VCaP (cell line): ENCODE results near the gene ANKRD30B.
"Not testable (repeated sequence)": the region's sequence is repeated elsewhere in the genome, so short reads cannot be mapped to it uniquely, and the experiment has no call there.

Experiments used
- H3K27ac ChIP-seq: fragments of 450-650 bp; 2 replicates; pipeline ENCODE4 v1.5.1; 2017
- TF ChIP-seq, protein P1 (sequence below): fragments of 450-650 bp; conservative IDR thresholded peaks from 2 replicates; pipeline ENCODE4 v1.5.1; 2017; ENCODE audit warnings: mild to moderate bottlenecking, moderate library complexity

The ANKRD30B gene

DNA sequence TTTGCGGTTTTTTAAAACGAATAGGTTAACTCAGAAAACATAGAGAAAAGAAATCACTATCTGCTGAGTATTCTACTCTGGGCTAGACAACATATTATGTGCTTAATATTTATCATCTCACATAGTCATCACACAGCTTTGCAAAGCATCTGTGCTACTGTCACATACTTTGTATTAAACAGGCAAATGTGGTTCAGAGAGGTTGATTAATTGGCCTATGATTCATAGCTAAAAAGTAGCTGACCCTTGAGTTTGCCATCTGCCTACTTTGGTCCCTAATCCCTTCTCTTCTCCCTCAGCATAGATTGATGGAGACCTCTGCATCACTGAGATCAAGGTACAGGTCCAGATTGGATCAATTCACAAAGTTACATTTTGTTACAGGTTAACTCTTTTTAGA is 21.4 kb downstream of the ANKRD30B start:
- no peak overlapping the region for H3K27ac ChIP-seq
- TF ChIP-seq, protein P1, sequence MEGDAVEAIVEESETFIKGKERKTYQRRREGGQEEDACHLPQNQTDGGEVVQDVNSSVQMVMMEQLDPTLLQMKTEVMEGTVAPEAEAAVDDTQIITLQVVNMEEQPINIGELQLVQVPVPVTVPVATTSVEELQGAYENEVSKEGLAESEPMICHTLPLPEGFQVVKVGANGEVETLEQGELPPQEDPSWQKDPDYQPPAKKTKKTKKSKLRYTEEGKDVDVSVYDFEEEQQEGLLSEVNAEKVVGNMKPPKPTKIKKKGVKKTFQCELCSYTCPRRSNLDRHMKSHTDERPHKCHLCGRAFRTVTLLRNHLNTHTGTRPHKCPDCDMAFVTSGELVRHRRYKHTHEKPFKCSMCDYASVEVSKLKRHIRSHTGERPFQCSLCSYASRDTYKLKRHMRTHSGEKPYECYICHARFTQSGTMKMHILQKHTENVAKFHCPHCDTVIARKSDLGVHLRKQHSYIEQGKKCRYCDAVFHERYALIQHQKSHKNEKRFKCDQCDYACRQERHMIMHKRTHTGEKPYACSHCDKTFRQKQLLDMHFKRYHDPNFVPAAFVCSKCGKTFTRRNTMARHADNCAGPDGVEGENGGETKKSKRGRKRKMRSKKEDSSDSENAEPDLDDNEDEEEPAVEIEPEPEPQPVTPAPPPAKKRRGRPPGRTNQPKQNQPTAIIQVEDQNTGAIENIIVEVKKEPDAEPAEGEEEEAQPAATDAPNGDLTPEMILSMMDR, result no peak

DNA sequence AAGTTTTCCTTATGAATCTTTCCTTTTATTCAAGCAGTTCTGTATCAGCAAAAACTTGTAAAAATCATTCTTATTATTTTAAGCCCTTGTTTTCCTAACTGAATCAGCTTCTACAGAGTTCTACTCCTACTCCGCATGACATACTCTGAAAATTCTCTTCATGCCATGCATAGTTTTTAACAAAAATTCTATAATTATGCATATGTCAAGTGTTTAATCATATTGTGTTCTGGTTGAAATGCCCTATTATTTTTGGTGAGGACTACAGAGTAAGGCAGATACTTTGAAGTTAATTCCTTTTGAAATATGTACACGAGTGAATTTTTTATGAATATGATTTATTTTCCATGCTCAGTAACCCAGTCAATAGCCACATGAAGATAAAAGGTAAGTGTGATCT is 28.8 kb downstream of the ANKRD30B start:
- no peak overlapping the region for H3K27ac ChIP-seq
- TF ChIP-seq, protein P1, result no peak

DNA sequence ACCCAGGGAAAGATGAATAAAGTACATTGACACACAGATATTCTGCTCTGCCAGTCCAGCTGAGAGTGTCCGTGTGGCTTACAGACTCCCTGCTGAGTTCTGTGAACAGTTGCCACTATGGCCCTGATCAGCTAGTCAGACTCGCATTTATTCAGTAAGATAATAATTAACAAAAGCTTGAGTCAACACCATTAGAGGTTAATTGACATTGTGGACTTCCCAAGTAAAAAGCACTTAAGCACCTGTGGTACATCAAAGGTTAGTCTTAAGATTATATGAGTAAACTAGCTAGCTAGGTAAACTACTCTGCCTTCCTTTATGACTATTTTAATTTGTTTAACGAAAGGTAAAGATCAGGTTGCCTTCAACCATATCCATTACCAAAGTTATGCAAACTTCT is 33.7 kb downstream of the ANKRD30B start:
- TF ChIP-seq, protein P1, result no peak
- H3K27ac ChIP-seq, result peak overlapping the region; percentile 47

DNA sequence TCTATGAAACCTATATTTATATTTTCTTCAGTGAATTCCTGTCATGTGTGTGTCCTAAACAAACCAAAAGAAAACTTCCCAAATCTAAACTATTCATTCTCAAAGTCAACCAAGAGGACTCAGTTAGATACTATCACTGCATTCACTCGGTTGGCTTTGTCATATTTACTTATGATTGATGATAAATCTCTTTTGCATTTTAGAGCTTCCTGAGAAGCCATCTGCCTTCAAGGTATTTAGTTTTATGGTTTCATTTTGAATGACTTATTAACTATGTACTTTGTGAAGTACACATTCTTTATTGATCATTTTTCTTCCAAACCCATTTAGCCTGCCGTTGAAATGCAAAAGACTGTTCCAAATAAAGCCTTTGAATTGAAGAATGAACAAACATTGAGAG is 36.2 kb downstream of the ANKRD30B start:
- peak overlapping the region; percentile 66 for H3K27ac ChIP-seq
- TF ChIP-seq, protein P1, result no peak

DNA sequence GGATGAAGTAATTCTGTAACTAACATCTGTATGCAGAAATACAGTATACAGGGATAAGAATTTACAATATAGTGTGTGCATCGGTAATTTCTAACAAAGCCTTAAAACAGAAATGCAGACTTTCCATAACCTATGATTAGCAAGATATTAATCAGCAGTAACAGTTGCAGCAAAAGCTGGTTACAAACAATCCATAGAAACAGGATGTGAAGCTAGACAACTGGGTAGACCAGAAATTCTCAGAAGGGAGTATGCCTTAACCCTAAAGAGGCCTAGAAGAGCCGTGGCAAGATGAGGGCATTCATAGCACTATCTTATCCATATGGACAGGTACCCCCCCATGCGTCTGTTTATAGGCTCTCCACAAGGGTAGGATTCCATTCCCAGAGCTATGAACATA is 48.9 kb downstream of the ANKRD30B start:
- H3K27ac ChIP-seq, result not testable (repeated sequence)

DNA sequence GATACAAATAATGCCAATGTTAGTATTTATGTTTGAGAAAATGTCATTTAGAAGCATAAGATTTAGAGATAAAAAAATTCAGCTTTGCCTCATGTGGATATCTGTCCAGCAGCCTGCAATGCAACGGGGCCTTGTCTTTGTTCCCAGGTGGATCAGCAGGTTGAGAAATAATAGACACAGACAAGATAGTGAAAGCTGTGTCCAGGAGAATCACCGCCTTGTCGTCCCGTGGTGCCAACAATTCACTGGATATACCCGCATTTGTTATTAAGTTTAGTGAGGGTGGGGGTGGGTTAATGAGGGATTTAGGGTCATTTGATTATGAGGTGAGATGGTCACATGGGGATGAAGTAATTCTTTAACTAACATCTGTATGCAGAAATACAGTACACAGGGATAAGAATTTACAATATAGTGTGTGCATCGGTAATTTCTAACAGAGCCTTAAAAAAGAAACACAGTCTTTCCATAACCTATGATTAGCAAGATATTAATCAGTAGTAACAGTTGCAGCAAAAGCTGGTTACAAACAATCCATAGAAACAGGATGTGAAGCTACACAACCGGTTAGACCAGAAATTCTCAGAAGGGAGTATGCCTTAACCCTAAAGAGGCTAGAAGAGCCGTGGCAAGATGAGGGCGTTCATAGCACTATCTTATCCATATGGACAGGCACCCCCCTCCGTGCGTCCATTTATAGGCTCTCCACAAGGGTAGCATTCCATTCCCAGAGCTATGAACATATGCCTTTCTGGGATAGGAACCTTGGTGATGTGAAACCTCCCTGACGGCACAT is 50.2 kb downstream of the ANKRD30B start:
- not testable (repeated sequence) for H3K27ac ChIP-seq

DNA sequence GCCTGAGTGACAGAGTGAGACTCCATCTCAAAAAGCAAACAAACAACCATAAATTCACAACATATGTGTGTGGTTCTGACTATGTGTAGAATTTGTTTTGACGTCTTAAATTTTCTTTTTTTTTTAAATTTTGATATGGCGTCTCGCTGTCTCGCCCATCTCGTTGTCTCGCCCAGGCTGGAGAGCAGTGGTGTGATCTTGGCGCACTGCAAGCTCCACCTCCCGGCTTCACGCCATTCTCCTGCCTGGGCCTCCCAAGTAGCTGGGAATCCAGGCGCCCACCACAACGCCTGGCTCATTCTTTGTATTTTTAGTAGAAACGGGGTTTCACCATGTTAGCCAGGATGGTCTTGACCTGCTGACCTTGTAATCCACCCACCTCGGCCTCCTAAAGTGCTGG is 63.1 kb downstream of the ANKRD30B start:
- not testable (repeated sequence) for H3K27ac ChIP-seq

DNA sequence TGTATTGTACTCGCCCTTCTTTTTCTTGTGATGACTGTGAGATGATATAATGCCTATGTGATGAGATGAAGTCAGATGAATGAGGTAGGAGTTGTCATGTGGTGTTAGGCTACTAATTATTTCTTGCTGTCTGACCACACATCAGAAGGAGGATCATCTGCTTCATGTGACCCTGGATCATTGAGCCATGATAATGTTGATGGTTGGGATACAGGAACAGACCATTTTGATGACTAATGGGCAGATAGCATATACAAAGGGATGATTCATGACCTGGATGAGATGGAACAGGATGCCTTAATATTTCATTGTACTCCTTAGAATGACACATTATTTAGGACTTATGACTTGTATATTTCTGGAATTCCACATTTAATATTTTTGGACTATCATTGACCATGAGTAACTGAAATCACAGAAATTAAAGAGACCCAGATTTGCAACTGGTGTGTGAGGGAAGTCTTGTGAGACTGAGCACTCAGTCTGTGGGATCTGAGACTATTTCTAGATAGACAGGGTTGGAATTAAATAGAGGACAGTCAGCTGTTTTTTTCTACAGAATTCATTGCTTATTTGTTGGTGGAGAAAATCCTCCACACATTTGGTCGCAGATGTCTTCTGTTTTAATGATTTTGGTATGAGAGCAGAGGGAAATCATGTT is 79.1 kb downstream of the ANKRD30B start:
- H3K27ac ChIP-seq, result not testable (repeated sequence)

DNA sequence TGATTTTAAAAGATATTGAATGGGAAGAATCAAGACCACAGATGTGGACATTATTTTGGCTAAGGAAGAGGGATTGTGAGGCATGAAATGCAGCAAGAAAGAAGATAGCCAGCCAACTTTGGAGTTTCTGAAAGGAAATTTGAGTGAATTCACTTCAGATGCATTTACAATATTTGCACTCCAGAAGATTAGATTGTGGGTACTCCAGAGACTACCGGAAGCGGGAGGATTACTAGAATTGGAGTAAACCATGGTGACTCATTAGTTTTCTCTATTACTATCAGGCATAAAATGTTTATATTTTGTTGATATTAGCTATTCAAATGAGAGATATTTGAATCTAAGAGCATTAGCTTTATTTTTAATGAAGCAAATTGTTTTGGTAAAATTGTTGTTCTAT is 93.6 kb downstream of the ANKRD30B start:
- H3K27ac ChIP-seq, result peak overlapping the region; percentile 78

DNA sequence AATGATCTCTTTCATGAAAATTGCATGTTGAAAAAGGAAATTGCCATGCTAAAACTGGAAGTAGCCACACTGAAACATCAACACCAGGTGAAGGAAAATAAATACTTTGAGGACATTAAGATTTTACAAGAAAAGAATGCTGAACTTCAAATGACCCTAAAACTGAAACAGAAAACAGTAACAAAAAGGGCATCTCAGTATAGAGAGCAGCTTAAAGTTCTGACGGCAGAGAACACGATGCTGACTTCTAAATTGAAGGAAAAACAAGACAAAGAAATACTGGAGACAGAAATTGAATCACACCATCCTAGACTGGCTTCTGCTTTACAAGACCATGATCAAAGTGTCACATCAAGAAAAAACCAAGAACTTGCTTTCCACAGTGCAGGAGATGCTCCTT is 103.6 kb downstream of the ANKRD30B start:
- H3K27ac ChIP-seq, result not testable (repeated sequence)

DNA sequence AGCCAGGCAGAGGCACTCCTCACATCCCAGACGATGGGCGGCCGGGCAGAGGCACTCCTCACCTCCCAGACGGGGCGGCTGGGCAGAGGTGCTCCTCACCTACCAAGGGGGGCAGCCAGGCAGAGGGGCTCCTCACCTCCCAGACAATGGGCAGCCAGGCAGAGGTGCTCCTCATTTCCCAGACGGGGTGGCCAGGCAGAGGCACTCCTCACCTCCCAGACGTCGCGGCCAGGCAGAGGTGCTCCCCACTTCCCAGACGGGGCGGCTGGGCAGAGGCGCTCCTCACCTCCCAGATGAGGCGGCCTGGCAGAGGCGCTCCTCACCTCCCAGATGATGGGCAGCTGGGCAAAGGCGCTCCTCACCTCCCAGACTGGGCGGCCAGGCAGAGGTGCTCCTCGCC is 107.7 kb downstream of the ANKRD30B start:
- not testable (repeated sequence) for H3K27ac ChIP-seq

DNA sequence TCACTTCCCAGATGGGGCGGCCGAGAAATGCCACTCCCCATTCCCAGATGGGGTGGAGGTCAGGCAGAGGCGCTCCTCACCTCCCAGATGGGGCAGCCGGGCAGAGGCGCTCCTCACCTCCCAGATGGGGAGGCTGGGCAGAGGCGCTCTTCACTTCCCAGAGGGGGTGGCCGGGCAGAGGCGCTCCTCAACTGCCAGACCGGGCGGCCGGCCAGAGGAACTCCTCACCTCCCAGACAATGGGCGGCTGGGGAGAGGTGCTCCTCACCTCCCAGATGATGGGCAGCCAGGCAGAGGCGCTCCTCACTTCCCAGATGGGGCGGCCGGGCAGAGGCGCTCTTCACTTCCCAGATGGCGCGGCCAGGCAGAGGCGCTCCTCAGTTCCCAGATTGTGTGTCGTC is 108.3 kb downstream of the ANKRD30B start:
- H3K27ac ChIP-seq, result not testable (repeated sequence)

DNA sequence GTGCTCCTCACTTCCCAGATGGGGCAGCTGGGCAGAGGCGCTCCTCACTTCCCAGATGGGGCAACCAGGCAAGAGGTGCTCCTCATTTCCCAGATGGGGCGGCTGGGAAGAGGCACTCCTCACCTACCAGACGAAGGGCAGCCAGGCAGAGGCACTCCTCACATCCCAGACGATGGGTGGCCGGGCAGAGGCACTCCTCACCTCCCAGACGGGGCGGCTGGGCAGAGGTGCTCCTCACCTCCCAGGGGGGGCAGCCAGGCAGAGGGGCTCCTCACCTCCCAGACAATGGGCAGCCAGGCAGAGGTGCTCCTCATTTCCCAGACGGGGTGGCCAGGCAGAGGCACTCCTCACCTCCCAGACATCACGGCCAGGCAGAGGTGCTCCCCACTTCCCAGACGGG is 110.5 kb downstream of the ANKRD30B start:
- H3K27ac ChIP-seq, result not testable (repeated sequence)

DNA sequence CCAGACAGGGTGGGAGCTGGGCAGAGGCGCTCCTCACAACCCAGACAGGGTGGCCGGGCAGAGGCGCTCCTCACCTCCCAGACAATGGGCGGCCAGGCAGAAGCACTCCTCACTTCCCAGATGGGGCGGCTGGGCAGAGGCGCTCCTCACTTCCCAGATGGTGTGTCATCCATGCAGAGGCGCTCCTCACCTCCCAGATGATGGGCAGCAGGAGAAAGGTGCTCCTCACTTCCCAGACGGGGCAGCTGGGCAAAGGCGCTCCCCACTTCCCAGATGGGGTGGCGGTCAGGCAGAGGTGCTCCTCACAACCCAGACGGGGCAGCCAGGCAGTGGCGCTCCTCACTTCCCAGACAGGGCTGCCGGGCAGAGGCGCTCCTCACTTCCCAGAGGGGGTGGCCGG is 112.0 kb downstream of the ANKRD30B start:
- H3K27ac ChIP-seq, result not testable (repeated sequence)

DNA sequence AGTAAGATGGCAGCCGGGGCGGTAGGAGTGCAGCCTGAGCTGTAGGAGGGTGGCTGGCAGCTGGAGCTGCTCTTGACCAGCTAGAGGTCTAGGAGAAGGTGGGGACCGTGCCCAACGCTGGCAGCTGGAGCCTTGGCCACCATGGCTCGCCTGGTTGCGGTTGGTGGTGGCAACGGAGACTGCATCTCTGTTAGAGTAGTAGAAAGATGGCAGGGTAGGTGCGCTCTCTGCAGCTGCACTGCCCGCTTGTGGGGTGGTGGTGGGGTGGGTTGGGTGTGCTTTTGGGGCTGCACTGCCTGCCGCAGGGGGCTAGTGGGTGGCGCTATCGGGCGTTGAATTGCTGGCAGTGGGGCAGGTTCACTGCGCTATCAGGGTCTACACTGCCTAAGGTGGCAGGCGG is 118.5 kb downstream of the ANKRD30B start:
- not testable (repeated sequence) for H3K27ac ChIP-seq

DNA sequence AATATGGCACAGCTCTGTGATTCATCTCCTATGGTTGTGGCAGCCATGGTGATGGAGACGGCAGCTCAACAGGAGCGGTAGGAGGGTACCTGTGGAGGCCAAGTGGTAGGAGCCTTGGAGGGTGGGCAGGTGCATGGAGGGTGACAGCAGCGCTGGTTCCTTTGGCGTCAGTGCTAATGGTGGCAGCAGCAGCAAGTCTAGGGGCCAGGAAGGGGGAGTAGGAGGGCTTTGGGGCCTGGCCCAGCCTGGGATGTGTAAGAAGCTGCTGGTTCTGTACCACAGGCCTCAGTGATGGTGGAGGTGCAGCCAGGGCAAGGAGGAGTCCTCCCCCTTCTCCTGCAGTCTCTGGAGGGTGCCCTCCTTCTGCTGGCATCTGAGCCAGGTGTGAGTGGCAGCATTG is 120.0 kb downstream of the ANKRD30B start:
- not testable (repeated sequence) for H3K27ac ChIP-seq
